T-helper 9 cell (primary cell): ENCODE results near the gene GLCCI1.

ENCODE experiments used
- DNase-seq: peaks from one replicate; pipeline ENCODE4 v3.0.0-alpha.2; 2020

GLCCI1 gene

DNA sequence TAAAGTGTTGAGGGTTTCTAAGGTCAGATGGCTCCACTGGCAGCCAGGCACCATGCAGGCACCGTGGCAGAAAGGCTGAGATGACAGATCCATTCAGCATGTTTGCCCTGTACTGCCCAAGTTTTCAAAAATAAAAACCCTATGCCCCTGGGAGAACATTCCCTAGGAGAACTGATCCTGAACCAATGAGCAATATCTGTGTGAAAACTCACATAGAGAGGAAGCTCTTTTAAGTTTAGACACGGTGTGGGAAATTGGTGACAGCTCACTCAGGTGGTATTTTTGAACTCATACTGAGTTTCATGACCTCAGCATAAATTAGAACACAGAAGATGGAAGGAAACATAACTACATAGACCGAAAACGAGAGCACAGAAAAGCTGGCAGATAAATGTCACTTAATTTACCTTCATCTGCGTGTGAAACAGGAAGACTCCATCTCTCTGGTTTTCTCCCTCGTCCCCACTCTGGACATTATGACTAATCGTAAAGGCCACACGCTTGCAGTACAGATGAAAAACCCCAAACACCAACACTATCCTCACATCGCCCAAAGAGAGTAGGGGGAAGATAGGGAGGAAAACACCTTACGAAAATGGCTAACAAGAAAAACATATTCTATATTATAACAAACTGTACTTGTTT, 165.6 kb downstream of the GLCCI1 start:
- DNase-seq = no peak

DNA sequence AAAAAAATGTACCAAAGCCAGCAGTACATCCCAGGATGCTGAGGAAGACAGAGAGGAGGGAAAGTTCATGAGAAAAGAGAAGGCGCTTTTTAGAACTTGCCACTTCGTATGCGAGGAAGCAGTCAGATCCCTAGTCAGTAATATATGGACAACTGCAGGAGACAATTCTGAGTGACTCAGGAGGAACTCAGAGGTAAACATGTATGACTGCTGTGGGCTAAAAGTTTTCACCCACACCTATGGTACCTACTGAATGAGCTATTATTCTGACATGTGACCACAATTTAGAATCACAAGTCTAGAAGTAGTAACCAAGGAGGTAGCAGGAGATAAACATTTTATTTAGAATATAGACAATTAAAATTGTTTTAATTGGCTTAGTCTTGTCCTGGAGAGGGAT, 166.8 kb downstream of the GLCCI1 start:
- DNase-seq = no peak

DNA sequence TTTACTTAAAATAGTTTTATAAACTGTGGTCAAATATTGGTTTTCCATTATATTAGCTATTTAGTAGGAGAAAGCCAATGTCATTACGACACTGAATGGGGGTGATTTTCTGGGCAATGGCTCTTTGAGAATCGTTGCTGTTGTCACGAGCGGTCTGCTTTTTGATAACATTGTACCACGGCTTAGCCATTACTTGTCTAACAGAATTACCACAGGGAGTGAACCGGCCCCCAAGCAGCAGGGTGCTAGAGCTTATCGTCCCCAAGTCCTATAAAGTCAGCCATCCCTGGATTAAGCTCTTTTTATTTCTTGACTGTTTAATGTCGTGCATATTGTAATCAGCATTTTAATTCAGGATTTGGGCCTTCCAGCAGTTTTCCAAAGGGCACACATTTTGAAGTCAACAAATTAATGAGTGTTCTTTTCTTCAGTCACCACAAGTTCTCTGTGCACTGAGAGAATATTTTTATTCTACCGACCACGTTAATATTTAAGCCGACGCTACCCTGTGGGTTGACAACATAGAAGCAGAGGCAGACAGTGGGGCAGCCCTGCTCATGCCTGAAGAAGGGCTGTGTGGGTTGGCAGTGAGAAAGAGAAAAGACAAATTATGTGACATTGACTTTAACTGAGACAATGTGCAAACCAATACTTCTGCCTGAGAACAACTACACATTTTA, 167.6 kb downstream of the GLCCI1 start:
- DNase-seq = no peak
